Stomach (tissue), 4 donors: ENCODE measurements around the gene NFILZ.

Experiments
- POLR2A ChIP-seq, 4 donors: fragments of 450-650 bp; IDR thresholded peaks; one replicate each; pipeline ENCODE4 v1.6.1; 2016; ENCODE audit warnings: antibody characterized with exemption in 4 of 4, control low read depth in 2 of 4, mild to moderate bottlenecking in 1 of 4, moderate library complexity in 1 of 4
- POLR2AphosphoS5 ChIP-seq, 3 donors: sonication (generic); formaldehyde crosslinking; IDR thresholded peaks; one replicate each; pipeline ENCODE4 v1.6.1; 2016; ENCODE audit warnings: antibody characterized with exemption in 3 of 3
- TF ChIP-seq, protein P1 (sequence below), 7 experiments: fragments of 450-650 bp in 4 of 7; fragments of 200-600 bp in 3 of 7; sonication (generic) in 3 of 7; IDR thresholded peaks; one replicate each; pipeline ENCODE4 v1.5.1; 2016 to 2019; ENCODE audit warnings: antibody characterized with exemption in 7 of 7, control low read depth in 2 of 7, mild to moderate bottlenecking in 1 of 7

DNA sequence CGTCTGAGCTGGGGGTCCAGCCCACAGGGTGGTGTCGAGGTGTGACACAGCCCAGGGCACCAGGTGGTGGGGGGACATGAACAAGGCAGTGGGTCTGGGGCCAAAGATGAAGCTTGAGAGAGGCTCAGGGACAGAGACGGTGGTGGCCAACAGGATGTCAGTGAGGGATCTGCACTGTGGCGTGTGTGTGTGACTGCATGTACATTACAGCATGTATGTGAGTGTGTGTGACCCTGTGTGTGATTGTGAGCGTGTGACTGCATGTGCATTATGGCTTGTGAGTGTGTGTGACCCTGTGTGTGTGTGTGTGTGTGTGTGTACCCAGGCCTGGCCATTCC, 21.5 kb upstream of the NFILZ start:
- TF ChIP-seq, protein P1, sequence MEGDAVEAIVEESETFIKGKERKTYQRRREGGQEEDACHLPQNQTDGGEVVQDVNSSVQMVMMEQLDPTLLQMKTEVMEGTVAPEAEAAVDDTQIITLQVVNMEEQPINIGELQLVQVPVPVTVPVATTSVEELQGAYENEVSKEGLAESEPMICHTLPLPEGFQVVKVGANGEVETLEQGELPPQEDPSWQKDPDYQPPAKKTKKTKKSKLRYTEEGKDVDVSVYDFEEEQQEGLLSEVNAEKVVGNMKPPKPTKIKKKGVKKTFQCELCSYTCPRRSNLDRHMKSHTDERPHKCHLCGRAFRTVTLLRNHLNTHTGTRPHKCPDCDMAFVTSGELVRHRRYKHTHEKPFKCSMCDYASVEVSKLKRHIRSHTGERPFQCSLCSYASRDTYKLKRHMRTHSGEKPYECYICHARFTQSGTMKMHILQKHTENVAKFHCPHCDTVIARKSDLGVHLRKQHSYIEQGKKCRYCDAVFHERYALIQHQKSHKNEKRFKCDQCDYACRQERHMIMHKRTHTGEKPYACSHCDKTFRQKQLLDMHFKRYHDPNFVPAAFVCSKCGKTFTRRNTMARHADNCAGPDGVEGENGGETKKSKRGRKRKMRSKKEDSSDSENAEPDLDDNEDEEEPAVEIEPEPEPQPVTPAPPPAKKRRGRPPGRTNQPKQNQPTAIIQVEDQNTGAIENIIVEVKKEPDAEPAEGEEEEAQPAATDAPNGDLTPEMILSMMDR (IDR thresholded peaks at IDR 0.05) = no peak
- TF ChIP-seq POLR2A (IDR thresholded peaks at IDR 0.05) (no peak), POLR2AphosphoS5 (IDR thresholded peaks at IDR 0.05) (no peak)
